Iris pigment epithelial cell (primary cell): ENCODE data around the gene HNRNPH1.
A peak's percentile ranks its signal among the peaks of the same experiment; 100 is the strongest.

Experiments
- DNase-seq: peaks from one replicate; pipeline ENCODE4 v3.0.0-alpha.2; 2011; ENCODE audit warnings: low read depth

Gene HNRNPH1

GRCh38 chr5:179603308-179603707, 20.2 kb downstream of the HNRNPH1 start:
- no peak for DNase-seq

DNA sequence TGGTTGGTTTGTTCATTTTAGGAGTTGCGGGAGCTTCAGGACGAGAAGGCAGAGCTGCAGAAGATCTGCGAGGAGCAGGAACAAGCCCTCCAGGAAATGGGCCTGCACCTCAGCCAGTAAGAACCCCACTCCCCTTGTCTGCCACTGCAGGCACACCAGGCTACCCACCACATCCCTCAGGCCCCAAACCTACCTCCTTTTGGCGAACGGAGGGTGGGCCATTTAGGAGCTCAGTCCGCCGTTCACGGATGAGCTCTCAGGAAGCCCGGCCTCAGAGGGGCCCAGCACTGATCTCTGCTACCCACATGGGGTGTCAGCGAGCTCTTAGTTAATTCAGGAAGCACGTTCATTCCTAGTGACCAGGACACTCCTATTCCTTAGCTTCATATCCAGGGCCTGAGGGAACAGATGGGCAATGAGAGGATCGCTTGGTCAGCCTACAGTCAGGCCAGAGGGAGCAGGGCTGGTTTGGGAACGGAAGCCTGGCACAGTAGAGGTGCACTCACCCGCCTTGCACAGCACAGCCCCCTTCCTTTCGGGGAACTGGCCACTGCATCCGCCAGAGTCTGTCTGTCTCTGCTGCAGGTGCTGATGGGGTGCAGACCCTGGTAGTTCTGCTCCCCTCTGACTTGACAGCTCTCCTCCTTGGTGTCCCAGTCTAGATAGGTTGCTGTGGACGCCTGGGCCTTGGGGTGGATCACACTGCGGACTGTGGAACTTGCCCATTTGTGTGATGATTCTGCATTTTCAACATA, 21.4 kb downstream of the HNRNPH1 start:
- no peak for DNase-seq

DNA sequence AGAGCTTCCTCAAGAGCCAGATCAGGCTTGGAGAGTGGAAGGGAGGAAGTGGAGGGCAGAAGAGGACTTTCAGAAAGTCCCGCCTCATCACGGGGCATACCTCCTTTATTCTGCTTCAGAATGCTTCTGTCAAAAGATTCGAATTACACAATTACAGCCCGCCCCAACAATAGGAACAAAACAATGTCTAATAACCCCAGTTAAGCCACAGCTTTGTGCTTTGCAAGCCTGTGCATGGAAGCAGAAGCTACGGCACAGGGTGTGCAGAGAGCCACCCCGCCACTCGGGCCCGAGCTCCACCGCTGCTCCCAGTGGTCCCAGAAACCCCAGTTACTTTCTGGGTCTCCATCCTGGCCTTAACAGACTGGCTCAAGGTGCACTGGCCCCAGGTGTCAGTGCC, 23.5 kb downstream of the HNRNPH1 start:
- no peak for DNase-seq

- no peak for DNase-seq
These were observed 23.9 kb downstream of the HNRNPH1 start for GRCh38 chr5:179599566-179599965.

DNA sequence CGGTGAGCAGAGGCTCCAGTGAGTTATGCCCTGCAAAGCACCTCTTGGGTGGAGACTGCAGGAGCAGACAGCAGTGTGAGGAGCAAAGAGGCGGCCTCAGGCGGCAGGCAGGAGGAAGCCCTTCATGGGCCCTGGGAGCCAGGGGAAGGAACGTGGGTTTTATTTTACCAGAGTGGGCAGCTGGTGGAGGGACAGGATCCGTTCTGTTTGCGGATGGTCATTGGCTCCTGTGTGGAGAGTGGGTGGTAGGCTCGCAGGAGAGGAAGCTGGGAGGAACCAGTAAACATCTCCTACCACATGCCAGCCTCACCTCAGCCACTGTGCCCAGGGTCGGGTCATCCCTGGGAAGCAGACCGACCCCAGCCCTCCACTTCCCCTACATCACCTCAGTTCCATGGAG, 24.4 kb downstream of the HNRNPH1 start:
- no peak for DNase-seq

GRCh38 chr5:179596421-179596820, 27.1 kb downstream of the HNRNPH1 start:
- no peak for DNase-seq

GRCh38 chr5:179595916-179596315, 27.6 kb downstream of the HNRNPH1 start:
- peak; percentile 91 for DNase-seq

DNA sequence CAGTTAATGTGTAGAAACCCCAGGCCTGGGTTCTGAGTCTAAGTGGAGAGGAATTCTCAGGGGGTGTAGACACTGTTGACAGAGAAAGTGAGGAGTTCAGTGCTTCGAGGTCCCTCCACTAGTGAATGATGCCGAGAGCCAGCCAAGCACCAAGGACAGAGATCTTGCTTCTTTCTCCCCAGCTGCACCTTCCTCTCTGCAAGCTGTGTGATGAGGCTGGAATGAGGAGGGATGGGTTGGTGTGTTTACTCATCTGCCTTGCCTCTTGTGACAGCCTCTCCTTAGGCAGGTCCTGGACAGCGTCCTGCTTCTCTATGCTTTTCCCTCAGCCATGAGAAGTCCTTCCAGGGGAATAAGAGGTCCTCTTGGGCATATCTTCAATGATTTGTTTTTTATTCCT, 35.3 kb downstream of the HNRNPH1 start:
- DNase-seq, result peak; percentile 34

GRCh38 chr5:179585941-179586401, 37.5 kb downstream of the HNRNPH1 start:
- DNase-seq, result no peak

- no peak for DNase-seq
These were observed 46.0 kb downstream of the HNRNPH1 start for GRCh38 chr5:179577286-179577960.

DNA sequence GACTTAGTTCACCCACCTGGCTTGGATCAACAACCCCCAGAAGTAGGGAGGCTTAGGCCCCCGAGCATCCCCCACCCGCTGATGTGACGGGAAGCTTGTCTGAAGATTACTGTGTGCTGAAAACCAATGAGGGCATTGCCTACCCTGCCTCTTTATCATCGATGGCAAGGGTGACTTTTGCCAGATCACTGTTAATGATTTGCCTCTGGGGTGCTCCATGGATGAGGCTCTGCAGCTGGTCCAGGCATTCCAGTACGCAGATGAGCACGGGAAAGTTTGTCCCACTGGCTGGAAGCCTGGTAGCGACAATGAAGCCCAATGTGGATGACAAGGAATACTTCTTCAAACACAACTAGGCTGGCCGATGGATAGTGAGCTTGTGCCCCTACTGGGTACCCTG, 51.1 kb downstream of the HNRNPH1 start:
- no peak for DNase-seq

DNA sequence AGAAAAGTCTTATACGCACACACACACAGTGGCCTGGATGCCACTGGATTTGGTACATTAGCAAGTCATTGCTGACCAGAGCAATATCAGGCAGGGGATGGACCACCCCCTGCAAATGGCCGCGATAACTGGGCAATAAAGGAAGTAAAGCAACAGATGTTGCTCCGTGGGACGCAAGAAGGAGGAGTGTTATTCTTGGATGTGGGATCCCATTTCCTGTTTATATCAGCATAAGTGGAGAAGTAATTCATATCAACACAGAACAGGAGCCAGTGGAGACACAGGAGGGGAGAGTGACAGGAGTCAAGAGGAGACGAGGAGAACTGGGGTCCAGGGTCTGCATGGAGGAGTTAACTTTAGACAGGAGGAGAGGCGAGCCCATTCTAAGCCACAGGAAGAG, 54.8 kb downstream of the HNRNPH1 start:
- DNase-seq, result peak; percentile 51

DNA sequence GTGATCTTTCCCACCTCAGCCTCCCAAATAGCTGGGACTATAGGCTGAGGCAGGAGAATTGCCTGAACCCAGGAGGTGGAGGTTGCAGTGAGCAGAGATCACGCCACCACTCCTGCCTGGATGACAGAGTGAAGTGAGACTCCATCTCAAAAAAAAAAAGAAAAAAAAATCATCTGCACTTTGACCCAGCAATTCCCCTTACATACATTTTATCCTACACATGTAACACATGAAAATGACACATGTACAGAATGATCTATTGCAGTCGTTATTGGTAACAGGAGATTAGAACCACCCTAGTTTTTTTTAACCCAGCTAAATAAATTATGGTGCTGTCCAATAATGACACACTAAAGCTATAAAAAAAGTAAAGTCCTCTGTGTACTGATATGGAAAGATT, 58.9 kb downstream of the HNRNPH1 start:
- DNase-seq, result no peak
